GM23248 (cell line): ENCODE data around the gene TSPAN8. TPM values are rescaled to one million over a fixed set of nuclear protein-coding genes. Genes with fewer than 3 reads are reported as not detected.
A peak's percentile ranks its signal among the peaks of the same experiment; 100 is the strongest.

Source experiments
- DNase-seq: peaks from one replicate; pipeline ENCODE4 v3.0.0-alpha.2; 2015
- H2AFZ ChIP-seq: fragments of 200-600 bp; sonication (generic); 2 replicates; pipeline ENCODE4 v1.6.1; 2016; ENCODE audit warnings: antibody characterized with exemption
- H3F3A ChIP-seq: fragments of 200-600 bp; sonication (generic); 2 replicates; pipeline ENCODE4 v1.6.1; 2016; ENCODE audit warnings: mild to moderate bottlenecking, antibody characterized with exemption, mixed run types; ENCODE audit not compliant: insufficient read depth
- H3K27ac ChIP-seq: fragments of 200-600 bp; sonication (generic); 2 replicates; pipeline ENCODE4 v1.5.1; 2016; ENCODE audit warnings: mild to moderate bottlenecking
- H3K27me3 ChIP-seq: fragments of 200-600 bp; sonication (generic); replicated peaks from 2 replicates; pipeline ENCODE4 v1.6.1; 2016; ENCODE audit warnings: mild to moderate bottlenecking; ENCODE audit not compliant: insufficient read depth
- H3K36me3 ChIP-seq: fragments of 200-600 bp; sonication (generic); 2 replicates; pipeline ENCODE4 v1.6.1; 2016; ENCODE audit warnings: low read depth, mild to moderate bottlenecking
- H3K4me1 ChIP-seq: fragments of 200-600 bp; sonication (generic); 2 replicates; pipeline ENCODE4 v1.6.1; 2016; ENCODE audit warnings: mild to moderate bottlenecking; ENCODE audit not compliant: insufficient read depth
- H3K4me2 ChIP-seq: fragments of 200-600 bp; sonication (generic); one replicate; pipeline ENCODE4 v1.6.1; 2016; ENCODE audit warnings: mild to moderate bottlenecking; ENCODE audit not compliant: unreplicated experiment
- H3K4me3 ChIP-seq: fragments of 200-600 bp; sonication (generic); 2 replicates; pipeline ENCODE4 v1.5.1; 2016; ENCODE audit warnings: mild to moderate bottlenecking
- H3K79me2 ChIP-seq: fragments of 200-600 bp; sonication (generic); 2 replicates; pipeline ENCODE4 v1.6.1; 2016; ENCODE audit warnings: mild to moderate bottlenecking; ENCODE audit not compliant: insufficient read depth
- H3K9ac ChIP-seq: fragments of 200-600 bp; sonication (generic); 2 replicates; pipeline ENCODE4 v1.6.1; 2016; ENCODE audit warnings: mild to moderate bottlenecking
- H3K9me2 ChIP-seq: fragments of 200-600 bp; sonication (generic); 2 replicates; pipeline ENCODE4 v1.6.1; 2016; ENCODE audit warnings: mixed run types, mild to moderate bottlenecking, moderate library complexity; ENCODE audit not compliant: insufficient read depth
- H3K9me3 ChIP-seq: fragments of 200-600 bp; sonication (generic); one replicate; pipeline ENCODE4 v1.6.1; 2017; ENCODE audit warnings: low read depth
- H4K20me1 ChIP-seq: fragments of 200-600 bp; sonication (generic); 2 replicates; pipeline ENCODE4 v1.6.0; 2016; ENCODE audit not compliant: insufficient read depth
- EZH2 ChIP-seq: fragments of 200-600 bp; sonication (generic); IDR thresholded peaks from 2 replicates; pipeline ENCODE4 v1.6.1; 2018; ENCODE audit warnings: antibody characterized with exemption, mild to moderate bottlenecking; ENCODE audit not compliant: insufficient read depth, poor library complexity, severe bottlenecking
- EZH2phosphoT487 ChIP-seq: fragments of 200-600 bp; sonication (generic); IDR thresholded peaks from 2 replicates; pipeline ENCODE4 v1.6.1; 2018; ENCODE audit warnings: antibody characterized with exemption, moderate library complexity, mild to moderate bottlenecking, low read depth; ENCODE audit not compliant: insufficient read depth
- WGBS, 2 experiments: methylation state at CpG; one replicate each; pipeline ENCODE4 v1.1.6; 2015 to 2017; ENCODE audit warnings: low lambda C conversion rate in 2 of 2, low coverage in 1 of 2; ENCODE audit errors: missing lambda C conversion rate in 2 of 2; 5-methylcytosine and 5-hydroxymethylcytosine counted together
- in situ Hi-C: fragments of 300-500 bp; cut with MboI; formaldehyde crosslinking; loops from 2 replicates; pipeline ENCODE4 v1.15.0; 2020
- polyA plus RNA-seq: library from polyadenylated mRNA; unstranded; fragments of >200 nt; fragmentation: Nextera tagmentation; extraction: Ambion mirVana; gene quantifications from 2 replicates; pipeline ENCODE4 v1.2.1, GENCODE V29; 2016
- total RNA-seq: library from RNA; depleted of rRNA; stranded (reverse); fragments of >200 nt; shearing (Covaris generic); gene quantifications from 2 replicates; pipeline ENCODE4 v1.2.3, GENCODE V29; 2014

TSPAN8 gene
- total and polyA plus RNA-seq, 2 experiments from 2014 or later: not detected

GRCh38 chr12:71190822-71191221 is 33.0 kb upstream of the TSPAN8 start:
- no peaks in the 10 kb centered on the region for H4K20me1 ChIP-seq
- no peak overlapping the region for H3K27ac ChIP-seq
- in situ Hi-C loops: no loop called here
- H3F3A ChIP-seq: no peaks in the 10 kb centered on the region
- H3K4me1 ChIP-seq: no peaks in the 10 kb centered on the region
- WGBS, 2 experiments: 67 to 76% methylated on average over 4 of the region's 4 CpGs
- H2AFZ ChIP-seq: no peak overlapping the region
- no peaks in the 10 kb centered on the region for H3K27me3 ChIP-seq
- H3K9ac ChIP-seq: no peak overlapping the region
- no peaks in the 10 kb centered on the region for H3K79me2 ChIP-seq
- H3K36me3 ChIP-seq: no peaks in the 10 kb centered on the region
- no peak overlapping the region for H3K4me3 ChIP-seq
- TF ChIP-seq EZH2phosphoT487: no peak
- H3K9me3 ChIP-seq: no peaks in the 10 kb centered on the region
- no peaks in the 10 kb centered on the region for H3K9me2 ChIP-seq
- DNase-seq: no peak
- H3K4me2 ChIP-seq: no peak overlapping the region

GRCh38 chr12:71187379-71187778 is 29.6 kb upstream of the TSPAN8 start:
- no peak overlapping the region for H3K4me2 ChIP-seq
- no peaks in the 10 kb centered on the region for H3K9me3 ChIP-seq
- H3K27me3 ChIP-seq: no peaks in the 10 kb centered on the region
- no peaks in the 10 kb centered on the region for H3K9me2 ChIP-seq
- no peak overlapping the region for H3K27ac ChIP-seq
- H3F3A ChIP-seq: no peaks in the 10 kb centered on the region
- 42 to 44% methylated on average over 3 of the region's 3 CpGs for WGBS, 2 experiments
- no peak for DNase-seq
- no peaks in the 10 kb centered on the region for H3K79me2 ChIP-seq
- no peak for TF ChIP-seq EZH2phosphoT487
- TF ChIP-seq EZH2: no peak
- H3K36me3 ChIP-seq: no peaks in the 10 kb centered on the region
- no peak overlapping the region for H3K9ac ChIP-seq
- in situ Hi-C loops: no loop called here
- no peaks in the 10 kb centered on the region for H4K20me1 ChIP-seq
- H3K4me1 ChIP-seq: no peaks in the 10 kb centered on the region
- no peak overlapping the region for H2AFZ ChIP-seq
- H3K4me3 ChIP-seq: no peak overlapping the region

GRCh38 chr12:71186571-71187288 is 28.9 kb upstream of the TSPAN8 start:
- H3K9ac ChIP-seq: no peak overlapping the region

GRCh38 chr12:71183846-71184245 is 26.0 kb upstream of the TSPAN8 start:
- Histone ChIP-seq H3K4me2 (no peak overlapping the region), H2AFZ (no peak overlapping the region), H3K79me2 (no peaks in the 10 kb centered on the region), H4K20me1 (no peaks in the 10 kb centered on the region), H3K9ac (no peak overlapping the region), H3K27me3 (no peaks in the 10 kb centered on the region), H3K27ac (no peak overlapping the region), H3K4me1 (no peaks in the 10 kb centered on the region), H3F3A (no peaks in the 10 kb centered on the region), H3K9me3 (no peaks in the 10 kb centered on the region), H3K9me2 (no peaks in the 10 kb centered on the region; the same call in 1 of the 2 replicates), H3K4me3 (no peak overlapping the region), H3K36me3 (no peaks in the 10 kb centered on the region)
- TF ChIP-seq EZH2phosphoT487 (no peak), EZH2 (no peak)
- DNase-seq: no peak
- in situ Hi-C loops: no loop called here

More at GRCh38 chr12:71186571-71187288, 28.9 kb upstream of the TSPAN8 start:
- DNase-seq: no peak
- Histone ChIP-seq H3K27me3 (no peaks in the 10 kb centered on the region), H3K79me2 (no peaks in the 10 kb centered on the region), H3F3A (no peaks in the 10 kb centered on the region), H3K9me2 (no peaks in the 10 kb centered on the region), H3K9me3 (no peaks in the 10 kb centered on the region), H3K36me3 (no peaks in the 10 kb centered on the region), H3K4me2 (no peak overlapping the region), H2AFZ (no peak overlapping the region), H3K4me3 (no peak overlapping the region), H4K20me1 (no peaks in the 10 kb centered on the region), H3K27ac (no peak overlapping the region), H3K4me1 (no peaks in the 10 kb centered on the region)
- TF ChIP-seq EZH2 (no peak), EZH2phosphoT487 (no peak)
- WGBS, 2 experiments: 16 to 22% methylated on average over 5 of the region's 5 CpGs
- in situ Hi-C loops: no loop called here

DNA sequence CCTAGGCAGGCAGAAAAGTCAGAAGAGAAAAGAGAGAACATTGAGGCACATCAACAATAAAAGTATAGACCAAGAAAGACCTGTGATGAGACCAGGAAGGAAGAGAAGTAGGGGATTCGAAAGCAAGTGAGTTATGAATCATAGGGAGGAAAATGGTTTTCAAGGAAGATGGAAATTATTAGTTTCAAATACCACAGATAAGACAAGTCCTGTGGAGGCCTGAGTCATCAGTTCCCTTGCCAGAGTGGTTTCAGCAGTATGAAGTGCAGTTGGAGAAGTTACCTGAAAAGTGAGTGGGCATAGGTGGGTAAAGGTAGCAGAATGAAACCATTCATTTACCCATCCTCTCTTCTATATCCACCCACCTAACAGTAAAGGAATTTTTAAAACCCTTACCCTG is 25.2 kb upstream of the TSPAN8 start:
- no peaks in the 10 kb centered on the region for H4K20me1 ChIP-seq
- DNase-seq: peak; percentile 39
- H3K4me2 ChIP-seq: no peak overlapping the region
- no peaks in the 10 kb centered on the region for H3K27me3 ChIP-seq
- in situ Hi-C loops: no loop called here
- H3F3A ChIP-seq: no peaks in the 10 kb centered on the region
- TF ChIP-seq EZH2 (no peak), EZH2phosphoT487 (no peak)
- no peaks in the 10 kb centered on the region for H3K79me2 ChIP-seq
- H3K36me3 ChIP-seq: no peaks in the 10 kb centered on the region
- no peak overlapping the region for H3K27ac ChIP-seq
- WGBS, 2 experiments: 0% methylated on average over 1 of the region's 1 CpG
- H2AFZ ChIP-seq: no peak overlapping the region
- no peaks in the 10 kb centered on the region; the same call in 1 of the 2 replicates for H3K9me2 ChIP-seq
- no peak overlapping the region for H3K9ac ChIP-seq
- no peak overlapping the region for H3K4me3 ChIP-seq
- no peaks in the 10 kb centered on the region for H3K4me1 ChIP-seq
- H3K9me3 ChIP-seq: no peaks in the 10 kb centered on the region
